Endothelial cell of umbilical vein (primary cell): Measurements from ENCODE around the gene DPF3. TPM values are rescaled to one million over a fixed set of nuclear protein-coding genes. Genes with fewer than 3 reads are reported as not detected.

Source experiments
- BruUV-seq: library from RNA; stranded (reverse); fragments of 400-500 nt; replicated peaks from 2 replicates; lab custom pipeline; 2021; lab: Mats Ljungman, UMichigan
- CTCF ChIA-PET: fragments of 300-600, 350-600 bp; sonication (Branson Sonifier 250); formaldehyde crosslinking; loops from one replicate; lab custom pipeline; 2021; ENCODE audit warnings: antibody characterized with exemption, inconsistent platforms; lab: Charles Lee
- POLR2A ChIA-PET: fragments of 300-600, 350-600 bp; sonication (Branson Sonifier 250); formaldehyde crosslinking; loops from one replicate; lab custom pipeline; 2021; ENCODE audit warnings: antibody characterized with exemption, inconsistent platforms; lab: Charles Lee
- DNase-seq: peaks from one replicate; pipeline ENCODE4 v3.0.0-alpha.2; 2011; ENCODE audit warnings: low read depth, low spot score
- FAIRE-seq: peaks from 2 replicates; lab custom pipeline; 2011; peaks lifted over from hg19 to GRCh38; lab: Jason Lieb, UNC
- H2AFZ ChIP-seq: 2 replicates; pipeline ENCODE4 v1.6.0; 2012; ENCODE audit warnings: low read depth, low read length, control low read depth, inconsistent platforms
- H3K27ac ChIP-seq: 2 replicates; pipeline ENCODE4 v1.5.1; 2011; ENCODE audit warnings: low read depth, mild to moderate bottlenecking, control low read depth, low read length, moderate library complexity; ENCODE audit not compliant: insufficient read depth
- H3K27me3 ChIP-seq, 2 experiments: 2 replicates each; pipeline versions ENCODE4 v1.6.0 to v1.6.1; 2011; ENCODE audit warnings: low read length in 2 of 2, mixed read lengths in 1 of 2; ENCODE audit not compliant: control insufficient read depth in 2 of 2, insufficient read depth in 2 of 2
- H3K36me3 ChIP-seq, 2 experiments: 2 replicates in 1 of 2; 3 replicates in 1 of 2; pipeline ENCODE4 v1.5.1; 2011; ENCODE audit warnings: low read length in 2 of 2, mild to moderate bottlenecking in 1 of 2, moderate library complexity in 1 of 2; ENCODE audit not compliant: control insufficient read depth in 2 of 2, insufficient read depth in 2 of 2; ENCODE audit errors: extremely low read depth in 1 of 2
- H3K4me1 ChIP-seq: 3 replicates; pipeline ENCODE4 v1.5.1; 2011; ENCODE audit warnings: mild to moderate bottlenecking, low read length; ENCODE audit not compliant: control insufficient read depth, insufficient read depth; ENCODE audit errors: extremely low read depth
- H3K4me2 ChIP-seq: 2 replicates; pipeline ENCODE4 v1.6.1; 2011; ENCODE audit warnings: low read length, control low read depth, mixed read lengths; ENCODE audit not compliant: insufficient read depth
- H3K4me3 ChIP-seq, 3 experiments: fragments of 200-600 bp in 1 of 3; sonication (generic), shearing (Covaris generic) in 1 of 3; replicated peaks in 1 of 3; 2 replicates each; pipeline ENCODE4 v1.5.1; 2011 to 2016; ENCODE audit warnings: control low read depth in 3 of 3, low read length in 3 of 3, mild to moderate bottlenecking in 2 of 3, inconsistent platforms in 1 of 3, low read depth in 1 of 3, moderate library complexity in 1 of 3; ENCODE audit not compliant: insufficient read depth in 1 of 3
- H3K79me2 ChIP-seq: 2 replicates; pipeline ENCODE4 v1.6.0; 2012; ENCODE audit warnings: low read length, inconsistent platforms; ENCODE audit not compliant: control insufficient read depth, insufficient read depth
- H3K9ac ChIP-seq: replicated peaks from 2 replicates; pipeline ENCODE3; 2011; ENCODE audit warnings: low read length, control low read depth; ENCODE audit not compliant: insufficient read depth; ENCODE audit errors: extremely low read depth
- H3K9me1 ChIP-seq: replicated peaks from 3 replicates; pipeline ENCODE4 v1.6.0; 2011; ENCODE audit warnings: mild to moderate bottlenecking, low read length; ENCODE audit not compliant: control insufficient read depth, insufficient read depth; ENCODE audit errors: extremely low read depth
- H3K9me3 ChIP-seq: replicated peaks from 2 replicates; pipeline ENCODE4 v1.5.1; 2012; ENCODE audit warnings: low read length, inconsistent platforms; ENCODE audit not compliant: control insufficient read depth, insufficient read depth
- H4K20me1 ChIP-seq: replicated peaks from 2 replicates; pipeline ENCODE3; 2011; ENCODE audit warnings: mild to moderate bottlenecking, low read length; ENCODE audit not compliant: control insufficient read depth, insufficient read depth; ENCODE audit errors: extremely low read depth
- EZH2 ChIP-seq: IDR thresholded peaks from 2 replicates; pipeline ENCODE4 v1.6.1; 2012; ENCODE audit warnings: borderline replicate concordance, low read depth, mild to moderate bottlenecking, moderate library complexity, low read length, inconsistent platforms; ENCODE audit not compliant: severe bottlenecking
- FOS ChIP-seq: IDR thresholded peaks from 2 replicates; pipeline ENCODE4 v1.6.1; 2011; ENCODE audit warnings: mild to moderate bottlenecking, low read length, moderate library complexity, borderline replicate concordance; ENCODE audit not compliant: insufficient read depth
- GATA2 ChIP-seq: IDR thresholded peaks from 2 replicates; pipeline ENCODE4 v1.7.0; 2011; ENCODE audit warnings: low read depth, mild to moderate bottlenecking, moderate library complexity, mixed read lengths, low read length; ENCODE audit not compliant: insufficient read length, insufficient read depth
- JUN ChIP-seq: IDR thresholded peaks from 2 replicates; pipeline ENCODE4 v1.6.1; 2011; ENCODE audit warnings: borderline replicate concordance, low read depth; ENCODE audit not compliant: insufficient read length, insufficient read depth
- MYC ChIP-seq: IDR thresholded peaks from one replicate; pipeline ENCODE4 v1.6.1; 2011; ENCODE audit warnings: mild to moderate bottlenecking, low read depth, low read length
- POLR2A ChIP-seq: IDR thresholded peaks from 2 replicates; pipeline ENCODE4 v1.6.1; 2012; ENCODE audit warnings: low read depth, mild to moderate bottlenecking, control low read depth, low read length
- POLR2AphosphoS5 ChIP-seq: IDR thresholded peaks from 2 replicates; pipeline ENCODE4 v1.6.1; 2012; ENCODE audit warnings: low read depth, mild to moderate bottlenecking, control low read depth, low read length, moderate library complexity; ENCODE audit not compliant: insufficient read depth
- dilution Hi-C: fragments of 300-500 bp; cut with MboI; formaldehyde crosslinking; loops from one replicate; pipeline ENCODE4 v1.15.0; 2019; ENCODE audit warnings: low sequenced_read_pairs; ENCODE audit not compliant: extremely low pct_ligation_motif_present
- intact Hi-C: fragments of 100-400 bp; cut with micrococcal nuclease; formaldehyde crosslinking; loops from one replicate; pipeline ENCODE4 v1.10.0; 2022
- polyA plus RNA-seq, 4 experiments: library from polyadenylated mRNA; depleted of rRNA in 3 of 4; stranded (reverse) in 3 of 4; unstranded in 1 of 4; fragments of >200 nt; gene quantifications; 2 replicates each; pipeline versions ENCODE4 v1.2.1 to v1.2.3, GENCODE V29; 2011 to 2012; ENCODE audit warnings: missing spikeins in 1 of 4
- total RNA-seq: library from RNA; stranded (reverse); gene quantifications from 2 replicates; pipeline ENCODE4 v1.2.3, GENCODE V29; 2021
- TF ChIP-seq, protein P1 (sequence below): IDR thresholded peaks from 2 replicates; pipeline ENCODE4 v1.6.1; 2011; ENCODE audit not compliant: insufficient read depth, insufficient read length
- TF ChIP-seq, protein P2 (sequence below), 2 donors: IDR thresholded peaks; 1 replicate in 1 of 2; 2 replicates in 1 of 2; pipeline ENCODE4 v1.5.1; 2011; ENCODE audit warnings: low read length in 2 of 2, mild to moderate bottlenecking in 2 of 2, moderate library complexity in 2 of 2, control low read depth in 1 of 2, inconsistent platforms in 1 of 2, low read depth in 1 of 2; ENCODE audit not compliant: insufficient read depth in 1 of 2; ENCODE audit errors: extremely low read depth in 1 of 2

Gene DPF3
- total and polyA plus RNA-seq, 2 donors (not counting 3 experiments of a cell fraction or from before 2014, with no cell fraction given), result 2.4 to 3.5 TPM

DNA sequence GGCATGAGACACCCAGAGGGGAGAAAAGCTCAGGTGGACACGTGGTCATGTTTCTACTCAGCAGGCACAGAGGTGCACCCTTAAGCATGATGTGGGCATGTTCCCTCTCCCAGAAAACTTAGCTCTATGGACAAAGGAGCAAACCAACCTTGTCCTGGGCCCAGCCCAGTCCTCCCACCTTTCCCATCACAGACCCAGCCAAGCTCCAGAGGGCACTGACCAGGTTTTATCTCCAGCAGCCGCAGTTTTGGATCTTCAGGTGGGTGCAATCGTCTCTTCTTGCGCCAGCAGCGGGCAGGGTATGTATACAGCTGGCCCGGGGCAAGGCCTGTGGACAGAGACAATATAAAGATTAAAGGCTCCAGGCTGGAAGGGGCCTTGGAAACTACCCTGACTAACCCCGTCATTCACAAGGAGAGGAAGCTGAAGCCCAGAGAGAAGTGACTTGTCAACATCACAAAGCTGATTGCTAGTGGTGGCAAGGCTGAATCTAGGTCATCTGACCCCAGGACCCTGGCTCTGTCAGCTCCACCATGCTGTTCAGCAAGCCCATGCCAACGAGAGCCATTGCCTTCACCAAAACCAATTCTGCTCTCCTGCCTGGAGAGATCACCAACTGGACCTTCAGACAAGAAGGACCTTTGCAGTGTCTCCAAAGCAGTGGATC, 140.7 kb downstream of the DPF3 start:
- CTCF ChIA-PET, result interaction anchor here (0.8 to 1.3 kb wide), 3 partner anchors 9 to 236 kb away, joined by 3 to 4 read pairs (median 4); no protein-coding TSS in a partner anchor
- BruUV-seq, result no TSS peak
- no peaks in the 10 kb centered on the region for H3K9me1 ChIP-seq
- dilution Hi-C loops, result no loop called here
- H3K9ac ChIP-seq, result no peak overlapping the region
- DNase-seq (no peak), FAIRE-seq (no peak)
- H3K9me3 ChIP-seq, result no peaks in the 10 kb centered on the region
- intact Hi-C loops, result no loop called here
- TF ChIP-seq, protein P1, sequence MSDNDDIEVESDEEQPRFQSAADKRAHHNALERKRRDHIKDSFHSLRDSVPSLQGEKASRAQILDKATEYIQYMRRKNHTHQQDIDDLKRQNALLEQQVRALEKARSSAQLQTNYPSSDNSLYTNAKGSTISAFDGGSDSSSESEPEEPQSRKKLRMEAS, result no peak
- TF ChIP-seq POLR2A (no peak), JUN (no peak), EZH2 (no peak), MYC (no peak), FOS (no peak), POLR2AphosphoS5 (no peak), GATA2 (no peak)
- TF ChIP-seq, protein P2, sequence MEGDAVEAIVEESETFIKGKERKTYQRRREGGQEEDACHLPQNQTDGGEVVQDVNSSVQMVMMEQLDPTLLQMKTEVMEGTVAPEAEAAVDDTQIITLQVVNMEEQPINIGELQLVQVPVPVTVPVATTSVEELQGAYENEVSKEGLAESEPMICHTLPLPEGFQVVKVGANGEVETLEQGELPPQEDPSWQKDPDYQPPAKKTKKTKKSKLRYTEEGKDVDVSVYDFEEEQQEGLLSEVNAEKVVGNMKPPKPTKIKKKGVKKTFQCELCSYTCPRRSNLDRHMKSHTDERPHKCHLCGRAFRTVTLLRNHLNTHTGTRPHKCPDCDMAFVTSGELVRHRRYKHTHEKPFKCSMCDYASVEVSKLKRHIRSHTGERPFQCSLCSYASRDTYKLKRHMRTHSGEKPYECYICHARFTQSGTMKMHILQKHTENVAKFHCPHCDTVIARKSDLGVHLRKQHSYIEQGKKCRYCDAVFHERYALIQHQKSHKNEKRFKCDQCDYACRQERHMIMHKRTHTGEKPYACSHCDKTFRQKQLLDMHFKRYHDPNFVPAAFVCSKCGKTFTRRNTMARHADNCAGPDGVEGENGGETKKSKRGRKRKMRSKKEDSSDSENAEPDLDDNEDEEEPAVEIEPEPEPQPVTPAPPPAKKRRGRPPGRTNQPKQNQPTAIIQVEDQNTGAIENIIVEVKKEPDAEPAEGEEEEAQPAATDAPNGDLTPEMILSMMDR (IDR thresholded peaks at IDR 0.05; ENCODE audit: extremely low read depth in 1 of 2, insufficient read depth in 1 of 2, low read depth in 1 of 2, low read length in 2 of 2), result no peak
- no peaks in the 10 kb centered on the region for H3K4me1 ChIP-seq
- no peak overlapping the region for H3K4me2 ChIP-seq
- H3K27me3 ChIP-seq, result no peaks in the 10 kb centered on the region
- no peak overlapping the region for H3K4me3 ChIP-seq
- no peaks in the 10 kb centered on the region for H3K36me3 ChIP-seq
- no peaks in the 10 kb centered on the region for H3K79me2 ChIP-seq
- no peak overlapping the region for H2AFZ ChIP-seq
- no peak overlapping the region for H3K27ac ChIP-seq
- POLR2A ChIA-PET, result no interaction called here
- no peaks in the 10 kb centered on the region for H4K20me1 ChIP-seq
